Effector CD4-positive, alpha-beta T cell (primary cell): ENCODE data around the gene ZNF831.
A peak's percentile ranks its signal among the peaks of the same experiment; 100 is the strongest.

Experiments used
- DNase-seq: peaks from one replicate; pipeline ENCODE4 v3.0.0-alpha.2; 2020

Gene ZNF831

DNA sequence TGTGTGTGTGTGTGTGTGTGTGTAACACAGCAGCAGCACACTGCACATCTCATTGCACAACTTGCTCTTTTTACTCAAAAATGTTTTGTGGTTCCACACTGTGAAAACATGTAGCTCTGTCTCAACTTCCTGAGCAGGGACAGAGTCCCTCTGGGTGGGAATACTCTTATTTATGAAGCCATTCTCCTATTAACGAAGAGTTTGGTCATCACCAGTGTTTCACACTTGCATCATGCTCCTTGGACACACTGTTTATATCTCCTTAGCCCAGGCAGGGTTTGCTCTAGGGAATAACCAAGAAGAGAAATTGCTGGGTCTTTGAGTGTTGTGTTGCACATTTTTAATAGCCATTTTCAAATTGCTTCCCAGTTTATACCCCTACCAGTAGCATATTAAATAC is 53.6 kb downstream of the ZNF831 start:
- no peak for DNase-seq

DNA sequence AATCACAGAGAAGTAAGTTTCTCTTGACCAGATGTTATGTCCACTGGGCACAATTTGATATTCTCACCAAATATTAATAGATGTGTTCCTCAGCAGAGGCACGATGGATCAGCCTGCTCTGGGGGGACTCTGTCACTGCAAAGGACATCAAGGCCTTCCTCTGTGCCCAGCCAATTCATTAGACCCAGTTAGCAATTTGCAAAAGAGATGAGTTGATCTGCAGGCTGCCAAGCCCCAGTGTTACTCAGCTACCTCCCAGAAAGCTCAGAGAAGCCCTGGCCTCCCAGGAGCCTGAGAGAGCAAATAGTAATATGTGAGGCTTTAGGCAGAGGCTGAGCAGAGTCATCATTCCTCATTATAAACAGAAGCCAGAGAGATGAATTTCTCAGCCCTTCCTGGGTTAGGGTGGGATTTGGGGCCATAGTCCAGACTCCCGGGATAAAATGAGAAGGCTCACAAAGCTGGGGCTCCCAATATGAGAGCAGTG is 54.2 kb downstream of the ZNF831 start:
- no peak for DNase-seq

DNA sequence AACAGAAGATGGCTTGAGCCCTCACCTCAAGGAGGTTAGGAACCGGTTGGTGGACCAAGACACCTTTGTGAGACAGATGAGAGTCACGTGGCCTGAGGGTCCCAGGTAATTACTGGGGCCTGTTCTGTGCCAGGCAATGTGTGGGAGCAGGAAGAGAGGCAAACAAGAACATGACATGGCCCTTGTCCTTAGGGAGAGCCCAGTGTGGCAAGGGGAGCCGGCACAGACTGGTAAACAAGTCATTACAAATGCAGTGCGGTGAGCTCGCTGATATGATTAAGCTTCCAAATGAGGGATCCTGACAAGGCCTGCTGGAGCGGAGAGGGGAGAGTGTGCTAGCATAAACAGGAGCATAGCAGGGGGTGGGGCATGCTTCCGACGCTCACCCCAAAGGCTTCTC is 55.6 kb downstream of the ZNF831 start:
- DNase-seq: no peak

DNA sequence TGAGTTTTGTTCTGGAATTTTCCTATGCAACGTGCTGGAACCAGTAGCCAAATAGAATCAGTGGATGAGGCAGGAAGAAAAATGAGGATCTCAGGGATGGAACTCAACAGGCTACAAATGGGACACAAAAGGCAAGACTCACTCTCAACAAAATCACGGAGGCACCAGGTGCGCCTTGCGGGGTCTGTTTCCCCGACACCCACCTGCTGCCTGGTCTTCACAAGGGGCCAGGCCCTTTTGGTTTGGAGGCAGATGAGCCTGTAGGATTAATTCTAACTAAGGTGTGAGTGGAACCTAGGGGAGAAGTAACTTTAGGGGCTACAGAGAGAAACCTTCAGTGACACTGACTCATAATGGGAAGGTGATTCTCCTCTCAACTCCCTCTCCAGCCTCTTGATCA is 56.5 kb downstream of the ZNF831 start:
- no peak for DNase-seq

DNA sequence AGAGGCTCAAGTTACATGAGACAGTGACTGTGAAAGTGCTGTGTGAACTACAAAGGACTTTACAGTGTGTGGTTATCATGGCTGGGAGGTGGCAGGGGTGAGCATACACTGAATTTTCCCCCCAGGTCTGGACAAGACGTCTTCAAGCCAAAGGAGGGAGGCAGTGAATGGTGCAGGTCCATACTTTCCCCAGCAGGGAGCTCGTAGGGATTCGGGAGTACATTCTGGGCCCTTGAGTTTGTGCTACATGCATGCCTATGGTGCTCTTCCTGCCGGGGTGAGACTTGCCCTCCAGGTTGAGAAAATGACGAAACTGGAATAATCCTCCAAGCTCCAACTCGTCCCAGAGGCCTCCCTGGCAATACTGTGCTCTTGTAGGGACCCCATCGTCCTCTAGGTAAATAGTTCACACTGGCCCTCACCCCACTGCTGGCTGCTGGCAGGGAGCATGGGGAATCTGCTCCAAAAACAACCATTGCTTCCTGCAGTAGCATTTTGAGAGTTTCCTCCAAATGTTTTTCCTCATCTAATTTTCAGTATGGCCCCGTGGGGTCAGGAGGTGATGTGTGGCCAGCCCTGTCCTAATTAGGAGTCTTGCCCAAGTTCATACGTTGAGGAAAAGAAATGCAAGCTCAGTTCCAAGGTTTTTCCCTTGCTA is 57.6 kb downstream of the ZNF831 start:
- no peak for DNase-seq

DNA sequence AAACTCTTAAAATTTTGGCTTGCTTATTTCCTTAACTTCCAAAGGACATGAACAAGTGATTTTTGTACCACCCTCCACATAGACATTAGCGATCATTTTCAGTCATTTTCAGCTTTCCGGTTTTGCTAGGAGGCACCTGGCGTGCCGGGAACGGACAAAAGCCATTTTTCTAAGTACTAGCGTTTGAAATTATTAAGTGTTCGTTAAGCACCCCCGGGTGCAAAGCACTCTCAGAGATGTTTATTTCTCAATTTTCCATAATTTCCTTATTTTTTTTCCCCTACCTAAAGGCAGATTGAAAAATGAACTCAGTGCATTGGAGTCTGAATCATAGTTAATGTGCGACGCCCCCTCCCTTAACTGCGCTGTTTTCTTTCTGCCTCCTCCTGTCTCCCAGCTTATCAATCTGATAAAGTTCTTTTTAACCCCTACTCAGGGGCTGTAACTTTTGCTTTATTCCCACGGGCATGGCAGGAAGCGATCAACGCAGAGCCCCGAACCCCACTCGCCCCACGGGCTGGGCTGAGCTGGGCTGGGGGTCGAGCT is 58.2 kb downstream of the ZNF831 start:
- DNase-seq: no peak

DNA sequence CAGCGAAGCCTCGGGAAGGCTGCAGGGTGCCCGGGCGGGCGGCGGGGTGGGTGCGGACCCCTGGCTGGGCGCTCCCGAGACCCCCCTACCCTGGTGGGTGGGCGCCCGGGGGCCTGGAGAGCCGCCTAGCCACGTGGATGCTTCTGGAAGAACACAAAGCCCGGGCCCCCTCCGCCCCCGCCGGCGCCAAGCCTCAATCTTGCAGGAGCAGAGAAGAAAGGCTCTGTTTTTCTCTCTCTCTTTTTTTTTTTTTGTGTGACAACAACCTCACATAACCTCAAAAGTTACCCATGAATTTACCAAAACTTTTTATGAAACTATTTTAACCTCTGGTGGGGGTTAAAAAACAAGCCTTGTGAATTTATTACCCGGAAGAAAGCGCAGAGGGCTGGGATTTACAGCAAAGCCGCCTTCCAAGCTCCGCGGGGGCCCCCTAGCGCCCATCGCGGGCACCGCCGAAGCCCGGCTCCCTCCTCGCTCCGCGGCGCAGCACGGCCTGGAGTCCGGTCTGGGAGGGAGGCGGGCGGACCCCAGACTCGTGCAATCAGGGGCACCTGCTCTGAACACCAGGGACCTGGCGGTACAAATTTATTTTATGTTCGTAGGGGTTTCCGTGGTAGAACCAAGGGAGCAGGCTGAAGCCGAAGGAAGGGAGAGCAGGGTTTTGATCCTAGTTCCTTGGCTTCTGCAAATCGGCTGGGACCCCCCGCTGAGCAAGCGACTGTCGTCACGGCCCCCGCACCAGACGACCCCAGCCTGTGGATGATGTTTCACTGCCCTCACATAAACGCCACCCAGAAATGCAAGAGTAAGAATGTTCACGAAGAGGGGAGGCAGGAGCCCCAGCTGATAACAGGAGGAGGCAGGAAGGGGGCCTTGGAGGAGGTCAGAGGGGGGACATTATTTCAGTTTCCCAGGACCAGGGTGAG is 58.9 kb downstream of the ZNF831 start:
- DNase-seq: peak; percentile 70

DNA sequence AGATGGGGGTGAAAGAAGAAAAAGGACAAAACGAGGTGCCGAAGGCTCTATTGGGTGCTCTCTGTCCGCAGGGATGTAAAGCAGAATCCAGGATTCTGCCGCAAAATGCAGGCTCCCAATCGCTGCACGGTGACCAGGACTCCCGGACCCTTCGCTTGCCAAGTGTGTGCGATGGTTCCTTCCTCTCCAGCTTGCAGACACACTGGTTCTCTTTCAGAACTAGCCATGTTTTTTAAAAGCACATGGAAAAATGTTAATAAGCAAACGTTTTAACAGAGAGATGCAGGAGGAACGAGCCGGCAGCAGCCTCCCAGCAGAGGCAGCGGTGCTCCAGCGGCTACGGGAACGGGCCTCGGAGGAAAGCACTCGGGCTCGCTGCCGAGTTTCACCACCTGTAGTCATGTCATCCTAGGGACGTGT is 59.6 kb downstream of the ZNF831 start:
- DNase-seq: no peak

DNA sequence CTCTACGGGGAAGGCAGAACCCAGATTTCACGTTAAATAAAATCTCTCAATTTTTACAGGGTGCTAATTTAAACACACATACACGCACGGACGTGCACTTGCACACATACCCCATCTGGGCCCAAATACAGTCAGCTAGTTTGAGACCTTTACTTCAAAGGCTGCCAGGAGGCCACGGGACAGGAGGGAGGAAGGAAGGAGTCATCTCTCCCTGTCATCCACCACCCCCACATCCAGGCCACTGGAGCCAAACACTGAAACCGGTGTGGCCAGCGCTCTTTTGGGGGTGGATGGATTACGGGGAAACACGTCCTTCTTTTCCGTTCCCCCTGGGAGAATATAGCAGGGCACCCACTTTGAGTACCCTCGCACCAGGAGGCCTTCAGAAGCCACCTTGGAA is 60.1 kb downstream of the ZNF831 start:
- DNase-seq: no peak

DNA sequence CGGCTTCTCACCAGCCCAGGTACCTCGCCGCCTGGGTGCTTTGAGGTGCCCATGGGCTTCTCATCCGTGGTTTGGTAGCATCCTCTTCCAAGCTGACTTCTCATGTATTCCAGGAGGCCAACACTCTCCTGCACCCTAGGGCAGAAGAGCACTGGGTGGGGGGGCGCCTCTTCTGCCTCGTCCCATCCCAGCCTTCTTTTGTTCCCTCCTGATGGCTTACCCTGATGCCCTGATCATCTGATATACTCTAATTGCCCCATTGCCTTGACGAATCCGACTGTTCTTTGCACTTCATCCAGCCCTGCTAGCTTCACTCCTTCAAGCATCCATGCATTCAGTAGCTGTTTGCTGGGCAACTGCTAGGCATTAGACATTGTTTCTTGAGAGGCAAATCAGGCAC is 60.6 kb downstream of the ZNF831 start:
- DNase-seq: no peak

DNA sequence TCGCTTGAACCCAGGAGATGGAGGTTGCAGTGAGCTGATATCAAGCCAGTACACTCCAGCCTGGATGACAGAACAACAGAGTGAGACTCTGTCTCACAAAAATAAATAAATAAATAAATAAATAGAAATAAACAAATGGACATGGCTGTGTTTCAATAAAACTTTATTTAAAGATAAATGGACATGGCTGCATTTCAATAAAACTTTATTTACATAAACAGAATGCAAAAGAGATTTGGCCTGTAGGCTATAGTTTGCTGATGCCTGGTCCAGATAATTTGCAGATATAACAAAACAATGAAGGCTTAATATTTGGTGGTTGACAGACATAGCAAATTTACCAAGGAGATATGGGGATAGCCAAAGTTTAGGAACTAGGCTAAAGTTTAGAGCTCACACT is 66.8 kb downstream of the ZNF831 start:
- no peak for DNase-seq

DNA sequence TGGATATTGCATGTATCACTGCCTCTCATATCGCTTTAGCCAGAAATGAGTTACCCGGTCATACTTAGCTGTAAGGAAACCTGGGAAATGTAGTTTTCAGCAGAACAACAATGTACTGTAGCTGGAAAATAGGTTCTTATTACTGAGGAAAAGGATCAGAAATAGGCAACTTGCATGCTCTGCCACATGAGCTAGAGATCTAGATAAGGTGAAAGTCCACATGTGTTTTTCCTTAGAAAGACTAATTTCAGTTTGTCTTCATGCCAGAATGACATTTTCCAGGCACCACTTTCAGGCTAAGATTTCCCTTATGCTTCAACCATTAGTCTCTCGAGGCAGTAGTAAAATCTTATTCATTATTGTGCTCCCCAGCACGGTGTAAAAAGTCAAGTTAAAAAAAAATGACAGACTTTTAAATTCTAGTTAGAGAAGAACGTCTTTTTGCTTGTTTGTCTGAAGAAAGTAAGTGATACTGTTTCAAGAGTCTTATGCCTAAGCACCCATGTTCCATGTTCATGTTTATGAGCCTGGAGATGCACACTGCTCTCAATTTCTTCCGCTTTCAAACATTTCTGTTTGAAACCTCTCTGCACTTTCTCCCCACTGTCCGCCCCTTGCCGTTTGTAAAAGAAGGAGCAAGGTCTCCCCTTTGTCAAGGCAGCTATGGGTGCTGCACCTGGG is 67.6 kb downstream of the ZNF831 start:
- DNase-seq: no peak

DNA sequence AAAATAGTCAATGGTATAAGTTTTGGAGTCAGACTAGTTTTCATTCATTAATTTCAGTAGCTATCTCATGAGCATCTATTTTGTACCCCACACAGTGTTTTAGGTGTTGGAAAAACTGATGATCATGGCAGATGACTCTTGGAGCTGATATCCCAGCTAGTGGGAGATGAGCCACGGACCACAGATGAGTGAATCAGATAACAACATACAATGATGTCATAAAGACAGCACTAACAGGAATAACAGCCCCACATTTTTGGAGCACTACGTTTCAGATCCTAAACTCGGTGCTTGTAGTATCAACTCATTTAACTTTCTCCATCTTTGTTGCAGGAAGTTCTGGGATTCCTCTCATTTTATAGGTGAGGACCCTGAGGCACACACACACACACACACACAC is 69.0 kb downstream of the ZNF831 start:
- DNase-seq: no peak

DNA sequence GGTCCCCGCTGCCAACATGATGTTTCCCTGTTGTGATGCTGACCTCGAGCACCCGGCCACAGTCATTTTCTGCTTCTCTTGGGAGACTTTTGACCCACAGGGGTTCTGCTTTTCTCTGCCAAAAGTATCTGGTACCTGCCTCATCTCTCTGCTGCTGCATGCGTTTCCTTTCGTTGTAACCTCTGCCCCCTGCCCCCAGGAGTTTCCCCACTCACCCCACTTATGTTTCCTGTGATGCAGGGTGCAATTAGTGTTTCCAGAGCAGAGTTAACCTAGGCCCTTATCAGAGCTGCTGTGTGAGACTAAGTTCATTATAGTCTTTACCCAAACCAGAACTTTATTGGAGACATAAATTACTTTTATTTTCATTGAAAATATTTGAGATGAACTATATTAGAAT is 71.6 kb downstream of the ZNF831 start:
- no peak for DNase-seq

DNA sequence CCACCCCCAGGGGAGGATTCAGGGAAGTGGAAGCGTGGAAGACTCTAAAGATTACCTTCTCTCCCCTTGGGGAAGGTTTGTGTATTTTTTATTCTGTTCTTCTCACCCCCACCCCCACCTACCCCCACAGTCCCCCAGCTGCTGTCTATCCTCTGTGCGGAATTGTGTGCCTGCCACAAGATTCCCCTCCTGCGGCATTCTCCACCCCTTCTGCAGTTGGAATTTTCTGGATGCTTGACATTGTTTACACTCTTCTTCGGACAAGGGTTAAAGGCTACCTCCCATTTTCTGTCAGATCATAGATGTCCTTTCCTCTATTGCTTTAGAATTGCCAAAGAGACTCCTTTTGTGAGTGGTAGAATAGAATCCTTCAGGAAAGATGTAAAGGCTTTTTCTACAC is 76.4 kb downstream of the ZNF831 start:
- no peak for DNase-seq

DNA sequence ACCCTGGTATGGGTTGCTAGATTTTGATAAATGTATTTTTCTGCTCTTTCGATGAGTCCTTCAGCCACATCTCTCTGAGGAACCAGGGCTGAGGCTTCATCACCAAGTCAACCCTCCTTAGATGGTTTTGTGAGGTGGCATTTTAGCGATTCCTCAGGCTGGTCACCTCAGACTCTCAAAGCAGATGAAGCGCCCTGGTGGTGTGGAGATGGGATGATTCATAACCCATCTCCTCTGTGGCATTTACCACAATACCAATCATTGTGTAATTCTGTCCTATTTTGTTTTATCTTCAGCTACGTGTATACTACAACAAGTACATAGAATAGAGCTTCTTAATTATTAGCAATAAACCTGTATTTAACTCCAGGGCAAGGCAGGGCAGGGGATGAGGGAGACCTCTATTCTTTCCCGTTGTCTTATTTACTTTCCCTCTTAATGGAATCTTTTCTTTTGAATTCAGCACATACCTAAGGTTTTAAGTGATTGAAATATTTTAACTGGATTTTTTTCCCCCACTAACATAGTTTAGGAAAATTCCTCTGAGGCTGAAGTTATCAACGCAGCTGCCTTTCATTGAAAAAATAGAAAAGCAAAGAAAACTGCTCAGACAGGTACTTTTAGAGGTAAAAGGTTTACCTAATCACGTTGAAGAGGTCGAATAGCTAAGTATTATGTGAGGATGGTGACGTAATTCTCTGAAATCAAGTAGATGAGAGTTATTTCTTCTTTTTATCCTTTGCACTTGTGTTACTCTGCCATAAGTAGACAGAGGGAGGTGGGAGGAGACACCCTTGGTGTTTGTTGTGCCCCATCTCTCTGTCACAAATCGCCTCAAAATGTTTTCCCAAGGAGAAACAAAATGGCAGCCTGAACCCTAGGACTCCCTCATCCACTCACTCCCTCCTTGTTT is 79.3 kb downstream of the ZNF831 start:
- DNase-seq: no peak

DNA sequence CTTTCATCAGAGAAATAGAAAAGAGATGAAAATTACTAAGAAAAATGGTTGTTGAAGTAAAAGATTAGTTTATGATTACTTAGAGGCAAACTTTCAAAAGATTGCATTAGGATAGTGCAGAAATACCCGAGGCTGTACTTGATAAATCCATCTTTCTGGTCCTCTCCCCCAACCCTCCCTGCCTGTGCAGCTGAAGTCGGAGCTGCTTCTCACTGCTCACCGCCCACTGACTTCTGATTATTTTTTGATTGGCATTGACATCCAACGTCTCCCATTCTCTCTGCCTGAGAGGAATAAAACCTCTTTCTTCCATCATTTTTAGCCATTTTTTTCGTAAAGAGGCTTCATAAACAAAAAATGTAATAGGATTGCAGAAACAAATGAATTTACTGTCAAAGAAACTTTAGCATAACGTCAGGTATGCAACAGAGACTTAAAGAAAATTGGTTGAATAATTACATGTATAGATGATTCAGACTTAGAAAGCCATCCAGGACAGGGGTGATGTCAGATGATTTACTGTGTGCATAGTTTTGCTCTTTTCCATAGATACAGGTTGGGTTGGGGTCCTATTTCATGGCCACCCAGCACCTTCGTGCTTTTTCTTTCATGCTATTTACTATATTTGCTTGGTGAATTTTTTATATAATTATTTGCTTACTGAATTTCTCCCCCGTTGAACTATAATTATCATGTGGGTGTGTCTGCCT is 83.2 kb downstream of the ZNF831 start:
- no peak for DNase-seq

DNA sequence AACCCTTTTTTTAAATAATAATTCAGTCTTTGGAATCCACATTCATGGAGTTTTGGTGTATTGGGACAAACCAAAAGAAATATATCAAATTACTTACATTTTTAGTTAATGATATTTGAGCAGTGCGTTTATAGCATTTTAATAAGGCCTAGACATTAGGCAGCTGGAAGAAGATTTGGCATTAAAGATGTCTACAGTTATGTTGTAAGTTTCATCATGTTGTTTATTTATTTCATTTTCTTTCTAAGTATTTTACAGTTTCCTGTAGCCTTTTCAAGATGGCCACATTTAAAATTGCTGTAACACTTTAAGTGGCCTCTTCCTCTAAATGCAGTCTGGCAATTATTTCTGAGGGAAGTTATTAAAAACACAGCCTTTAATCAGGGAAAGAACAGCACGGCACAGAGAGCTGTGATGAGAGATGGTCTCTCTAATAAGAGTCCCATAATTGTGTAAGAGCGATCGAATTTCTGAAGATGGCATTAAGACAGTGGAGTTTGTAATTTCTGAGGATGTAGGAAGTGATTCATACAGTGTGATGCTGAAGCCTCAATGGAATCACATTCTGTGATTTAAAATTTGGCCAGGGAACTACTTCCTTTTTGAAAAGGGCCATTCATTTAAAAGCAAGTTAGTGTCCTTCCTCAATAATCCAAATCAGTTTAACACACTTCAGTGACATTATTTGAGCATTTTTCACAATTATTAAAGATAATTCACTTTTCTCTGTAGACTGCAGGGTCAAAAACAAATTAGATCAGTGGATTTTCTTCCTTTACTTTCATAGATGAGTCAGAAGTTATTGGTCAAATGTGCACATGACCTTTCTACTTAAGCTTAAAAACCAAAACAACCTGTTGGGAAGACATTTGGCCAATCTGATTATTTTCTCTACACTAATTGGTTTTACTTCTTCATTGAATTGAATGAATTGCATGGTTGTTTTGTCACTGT is 84.4 kb downstream of the ZNF831 start:
- no peak for DNase-seq

DNA sequence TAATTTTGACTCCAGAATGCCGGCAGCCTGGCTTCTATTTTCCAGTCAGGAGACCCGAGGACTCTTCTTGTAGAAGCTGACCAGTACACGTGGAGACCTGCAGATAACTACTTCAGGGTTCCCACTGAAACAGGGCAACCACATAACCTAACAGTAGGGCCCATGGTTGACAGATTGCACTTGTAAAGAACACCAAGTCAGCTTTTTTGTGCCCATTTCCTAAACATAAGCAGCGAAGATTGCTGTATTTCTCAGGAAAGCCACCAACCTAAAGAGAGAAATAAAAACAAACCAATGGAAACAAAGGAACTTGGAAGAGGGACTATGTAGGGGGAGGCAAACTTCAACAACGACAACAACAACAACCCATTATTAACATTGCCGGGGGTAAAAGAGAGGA is 86.7 kb downstream of the ZNF831 start:
- no peak for DNase-seq

DNA sequence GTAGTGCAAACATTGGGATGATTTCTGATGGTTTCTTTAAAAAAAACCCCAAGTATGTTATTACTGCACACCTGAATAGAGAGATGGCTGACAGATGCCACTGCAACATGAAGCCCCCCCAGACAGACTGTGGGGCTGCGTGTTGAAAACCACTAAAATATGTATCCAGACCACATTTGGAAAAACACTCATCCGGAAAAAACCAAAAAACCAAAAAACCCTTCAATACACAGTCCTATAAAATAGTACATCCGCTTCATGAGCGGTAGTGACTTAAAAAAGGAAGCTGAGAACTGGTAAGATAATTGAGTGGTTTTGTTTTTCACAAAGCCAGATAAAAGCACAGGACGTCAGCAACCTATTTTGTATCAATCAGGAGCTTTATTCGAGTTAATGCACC is 89.7 kb downstream of the ZNF831 start:
- DNase-seq: no peak
